Measurements from ENCODE around the gene INSR. TPM values are rescaled to one million over a fixed set of nuclear protein-coding genes. Genes with fewer than 3 reads are reported as not detected.
A peak's percentile ranks its signal among the peaks of the same experiment; 100 is the strongest.

Gene INSR
- total RNA-seq, 1 donor from 2014 or later: 14.1 TPM

- peak; percentile 32 for DNase-seq (ENCODE audit: low read depth, low spot score)
- Mint-ChIP-seq H3K36me3 (ENCODE audit: low read depth) (no peaks in the 10 kb centered on the region), H3K4me1 (peaks cover 15% of the 10 kb centered on the region), H3K4me3 (peak overlapping the region; percentile 78), H3K27ac (ENCODE audit: unreplicated experiment) (peak overlapping the region; percentile 27), H3K27me3 (ENCODE audit: low read depth) (peaks cover 47% of the 10 kb centered on the region), H3K9me3 (no peaks in the 10 kb centered on the region)
- peak; percentile 48 for TF ChIP-seq CTCF (conservative IDR thresholded peaks at IDR 0.05)
Measured at GRCh38 chr19:7294558-7295212, 471 bp upstream of the INSR start.

- H3K27me3 Mint-ChIP-seq (ENCODE audit: low read depth): peaks cover 37% of the 10 kb centered on the region
- no peak for TF ChIP-seq CTCF (conservative IDR thresholded peaks at IDR 0.05)
- H3K9me3 Mint-ChIP-seq: no peaks in the 10 kb centered on the region
- peaks cover 15% of the 10 kb centered on the region for H3K4me1 Mint-ChIP-seq
- no peaks in the 10 kb centered on the region for H3K36me3 Mint-ChIP-seq (ENCODE audit: low read depth)
- DNase-seq (ENCODE audit: low read depth, low spot score): peak; percentile 16
- peak overlapping the region; percentile 92 for H3K4me3 Mint-ChIP-seq
- no peak overlapping the region for H3K27ac Mint-ChIP-seq (ENCODE audit: unreplicated experiment)
Measured at GRCh38 chr19:7292950-7293761, 1.1 kb downstream of the INSR start.

DNA sequence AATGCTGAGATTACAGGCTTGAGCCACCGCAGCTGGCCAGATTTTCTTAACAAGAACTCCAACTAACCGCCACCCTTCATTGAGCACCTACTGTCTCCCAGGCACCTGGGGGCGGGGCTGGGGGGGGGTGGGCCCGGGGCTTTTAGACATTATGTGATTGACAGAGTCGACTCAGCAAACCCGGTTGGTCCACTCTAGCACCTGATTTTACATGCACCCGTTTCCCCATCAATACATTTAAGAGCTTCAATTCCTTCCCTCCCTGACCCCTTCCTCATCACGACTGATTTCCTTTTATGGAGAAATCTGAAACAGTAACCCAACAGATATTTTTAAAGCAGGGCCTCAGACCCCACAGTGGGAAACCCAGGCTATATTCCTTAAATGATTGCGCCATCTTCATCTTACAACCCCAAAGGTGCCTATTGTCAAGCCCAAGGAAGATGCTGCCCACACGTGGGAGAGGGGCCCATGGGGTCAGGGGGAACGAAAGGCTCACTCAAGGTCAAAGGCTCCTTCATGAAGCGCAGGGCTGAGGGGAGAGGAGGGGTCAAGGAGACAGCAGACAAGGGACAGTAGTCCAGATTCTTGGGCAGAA is 1.8 kb downstream of the INSR start:
- Mint-ChIP-seq H3K36me3 (ENCODE audit: low read depth) (no peaks in the 10 kb centered on the region), H3K27me3 (ENCODE audit: low read depth) (peaks cover 30% of the 10 kb centered on the region), H3K27ac (ENCODE audit: unreplicated experiment) (no peak overlapping the region), H3K9me3 (no peaks in the 10 kb centered on the region), H3K4me3 (peak overlapping the region; percentile 92), H3K4me1 (peaks cover 19% of the 10 kb centered on the region)
- no peak for TF ChIP-seq CTCF (conservative IDR thresholded peaks at IDR 0.05)
- DNase-seq (ENCODE audit: low read depth, low spot score): no peak

GRCh38 chr19:7288977-7289376 is 5.2 kb downstream of the INSR start:
- no peak for TF ChIP-seq CTCF (conservative IDR thresholded peaks at IDR 0.05)
- no peaks in the 10 kb centered on the region for H3K36me3 Mint-ChIP-seq (ENCODE audit: low read depth)
- peaks cover 12% of the 10 kb centered on the region for H3K27me3 Mint-ChIP-seq (ENCODE audit: low read depth)
- no peak for DNase-seq (ENCODE audit: low read depth, low spot score)
- H3K9me3 Mint-ChIP-seq: no peaks in the 10 kb centered on the region
- H3K27ac Mint-ChIP-seq (ENCODE audit: unreplicated experiment): peak overlapping the region; percentile 57
- no peak overlapping the region for H3K4me3 Mint-ChIP-seq
- H3K4me1 Mint-ChIP-seq: peaks cover 12% of the 10 kb centered on the region

GRCh38 chr19:7288131-7288530 is 6.1 kb downstream of the INSR start:
- DNase-seq (ENCODE audit: low read depth, low spot score): no peak
- no peaks in the 10 kb centered on the region for H3K36me3 Mint-ChIP-seq (ENCODE audit: low read depth)
- no peaks in the 10 kb centered on the region for H3K9me3 Mint-ChIP-seq
- no peak overlapping the region for H3K27ac Mint-ChIP-seq (ENCODE audit: unreplicated experiment)
- peaks cover 12% of the 10 kb centered on the region for H3K4me1 Mint-ChIP-seq
- peaks cover 12% of the 10 kb centered on the region for H3K27me3 Mint-ChIP-seq (ENCODE audit: low read depth)
- TF ChIP-seq CTCF (conservative IDR thresholded peaks at IDR 0.05): no peak
- no peak overlapping the region for H3K4me3 Mint-ChIP-seq
